Type B pancreatic cell (in vitro differentiated cells): ENCODE results near the gene EN1. TPM values are rescaled to one million over a fixed set of nuclear protein-coding genes. Genes with fewer than 3 reads are reported as not detected.

Experiments used
- DNase-seq: peaks from one replicate; pipeline ENCODE4 v3.0.0; 2021; ENCODE audit warnings: mixed read lengths; ENCODE audit not compliant: unreplicated experiment; ENCODE audit errors: extremely low spot score
- H3K27ac Mint-ChIP-seq: 2 replicates; pipeline ENCODE4 v1.8.0; 2021; ENCODE audit warnings: mild to moderate bottlenecking, mixed read lengths
- H3K27me3 Mint-ChIP-seq: 2 replicates; pipeline ENCODE4 v1.8.0; 2021; ENCODE audit warnings: mixed read lengths
- H3K36me3 Mint-ChIP-seq: 2 replicates; pipeline ENCODE4 v1.8.0; 2021; ENCODE audit warnings: mixed read lengths
- H3K4me1 Mint-ChIP-seq: one replicate; pipeline ENCODE4 v1.8.0; 2021; ENCODE audit warnings: mixed read lengths; ENCODE audit not compliant: unreplicated experiment
- H3K4me3 Mint-ChIP-seq: 2 replicates; pipeline ENCODE4 v1.8.0; 2021; ENCODE audit warnings: mild to moderate bottlenecking, mixed read lengths
- H3K9me3 Mint-ChIP-seq: 2 replicates; pipeline ENCODE4 v1.8.0; 2021; ENCODE audit warnings: mixed read lengths
- total RNA-seq: library from RNA; stranded (reverse); gene quantifications from 2 replicates; pipeline ENCODE4 v1.2.1, GENCODE V29; 2021; ENCODE audit warnings: low replicate concordance
- TF ChIP-seq, protein P1 (sequence below): fragments of 200-600 bp; sonication (generic); conservative IDR thresholded peaks from 2 replicates; pipeline ENCODE4 v1.5.0; 2021; ENCODE audit warnings: antibody characterized with exemption, mild to moderate bottlenecking

EN1 gene
- total RNA-seq, 1 donor from 2014 or later = 2.7 TPM

DNA sequence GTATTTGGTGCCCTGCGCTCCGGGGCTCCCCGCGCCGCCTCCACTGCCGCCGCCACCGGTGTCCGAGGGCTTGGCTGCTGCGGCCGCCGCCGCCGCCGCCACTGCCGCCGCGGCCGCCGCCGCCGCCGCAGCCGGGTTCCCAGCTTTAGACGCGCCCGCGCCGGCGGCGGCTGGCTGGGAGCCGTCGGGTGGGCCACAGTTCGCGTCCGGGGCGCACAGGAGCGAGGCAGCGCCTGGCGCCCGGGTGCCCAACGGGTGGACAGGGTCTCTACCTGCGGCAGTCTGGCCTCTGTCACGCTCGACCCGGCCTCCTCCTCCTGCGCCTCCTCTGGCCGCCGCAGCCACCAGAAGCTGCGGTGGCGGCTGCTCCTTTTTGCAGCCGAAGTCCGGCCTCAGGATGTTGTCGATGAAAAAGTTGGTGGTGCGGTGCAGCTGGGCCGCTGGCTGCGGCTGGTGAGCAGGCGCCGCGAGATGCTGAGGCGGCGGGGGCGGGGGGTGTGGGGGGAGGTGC, 951 bp downstream of the EN1 start:
- Mint-ChIP-seq H3K4me1 (peaks cover 8% of the 10 kb centered on the region), H3K4me3 (no peak overlapping the region)
- TF ChIP-seq, protein P1, sequence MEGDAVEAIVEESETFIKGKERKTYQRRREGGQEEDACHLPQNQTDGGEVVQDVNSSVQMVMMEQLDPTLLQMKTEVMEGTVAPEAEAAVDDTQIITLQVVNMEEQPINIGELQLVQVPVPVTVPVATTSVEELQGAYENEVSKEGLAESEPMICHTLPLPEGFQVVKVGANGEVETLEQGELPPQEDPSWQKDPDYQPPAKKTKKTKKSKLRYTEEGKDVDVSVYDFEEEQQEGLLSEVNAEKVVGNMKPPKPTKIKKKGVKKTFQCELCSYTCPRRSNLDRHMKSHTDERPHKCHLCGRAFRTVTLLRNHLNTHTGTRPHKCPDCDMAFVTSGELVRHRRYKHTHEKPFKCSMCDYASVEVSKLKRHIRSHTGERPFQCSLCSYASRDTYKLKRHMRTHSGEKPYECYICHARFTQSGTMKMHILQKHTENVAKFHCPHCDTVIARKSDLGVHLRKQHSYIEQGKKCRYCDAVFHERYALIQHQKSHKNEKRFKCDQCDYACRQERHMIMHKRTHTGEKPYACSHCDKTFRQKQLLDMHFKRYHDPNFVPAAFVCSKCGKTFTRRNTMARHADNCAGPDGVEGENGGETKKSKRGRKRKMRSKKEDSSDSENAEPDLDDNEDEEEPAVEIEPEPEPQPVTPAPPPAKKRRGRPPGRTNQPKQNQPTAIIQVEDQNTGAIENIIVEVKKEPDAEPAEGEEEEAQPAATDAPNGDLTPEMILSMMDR = no peak

DNA sequence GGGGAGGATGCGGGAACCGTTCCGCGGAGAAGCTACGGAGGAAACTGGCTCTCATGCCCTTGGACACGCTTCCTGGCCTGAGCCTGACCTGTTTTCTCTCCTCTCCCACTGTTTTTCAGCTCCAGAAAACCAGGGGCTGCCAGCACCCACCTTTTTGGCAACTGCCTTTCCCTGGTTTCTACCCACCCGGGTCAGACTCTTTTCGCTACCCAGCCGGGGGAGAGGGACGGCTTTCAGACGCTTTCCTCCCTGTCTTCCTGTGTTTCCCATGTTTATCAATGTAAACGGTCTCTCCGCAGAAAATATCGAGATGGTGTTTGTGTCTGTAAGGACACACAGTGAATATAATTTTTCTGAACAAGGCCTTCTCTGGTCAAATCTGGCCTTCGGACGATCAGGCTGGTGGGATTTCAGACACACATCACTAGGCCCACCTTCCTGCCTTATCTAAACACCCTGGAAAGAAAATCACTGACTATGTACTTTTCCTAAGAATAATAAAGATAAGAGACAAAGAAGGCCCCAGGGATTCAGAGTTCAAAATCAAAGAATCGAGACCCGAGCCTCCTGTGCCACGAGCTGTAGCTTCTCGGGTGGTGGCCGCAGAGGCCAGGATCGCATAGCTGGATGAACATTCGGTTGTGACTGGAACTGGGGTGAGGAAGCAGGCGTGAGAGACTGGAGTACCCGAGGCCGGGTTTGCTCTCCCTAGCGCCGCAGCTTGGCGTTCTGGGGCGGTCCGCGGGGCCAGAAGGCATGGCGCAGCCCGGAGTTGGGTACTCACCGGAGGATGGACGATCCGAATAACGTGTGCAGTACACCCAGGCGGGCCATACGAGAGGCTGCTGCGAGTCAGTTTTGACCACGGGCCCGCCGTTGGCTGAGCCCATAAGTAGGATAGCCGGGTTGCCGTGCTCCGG, 1.7 kb downstream of the EN1 start:
- H3K4me1 Mint-ChIP-seq = peaks cover 8% of the 10 kb centered on the region
- no peak for DNase-seq
- peak overlapping the region; percentile 81 for H3K4me3 Mint-ChIP-seq
- TF ChIP-seq, protein P1 = no peak
- H3K27ac Mint-ChIP-seq = peak overlapping the region; percentile 16
- peaks cover 92% of the 10 kb centered on the region for H3K27me3 Mint-ChIP-seq
- H3K9me3 Mint-ChIP-seq = no peaks in the 10 kb centered on the region
- H3K36me3 Mint-ChIP-seq = peaks cover 4% of the 10 kb centered on the region

More for the DNA sequence above, 951 bp downstream of the EN1 start:
- no peak for DNase-seq
- no peaks in the 10 kb centered on the region for H3K9me3 Mint-ChIP-seq
- H3K27ac Mint-ChIP-seq = no peak overlapping the region
- peaks cover 92% of the 10 kb centered on the region for H3K27me3 Mint-ChIP-seq
- H3K36me3 Mint-ChIP-seq = no peaks in the 10 kb centered on the region

DNA sequence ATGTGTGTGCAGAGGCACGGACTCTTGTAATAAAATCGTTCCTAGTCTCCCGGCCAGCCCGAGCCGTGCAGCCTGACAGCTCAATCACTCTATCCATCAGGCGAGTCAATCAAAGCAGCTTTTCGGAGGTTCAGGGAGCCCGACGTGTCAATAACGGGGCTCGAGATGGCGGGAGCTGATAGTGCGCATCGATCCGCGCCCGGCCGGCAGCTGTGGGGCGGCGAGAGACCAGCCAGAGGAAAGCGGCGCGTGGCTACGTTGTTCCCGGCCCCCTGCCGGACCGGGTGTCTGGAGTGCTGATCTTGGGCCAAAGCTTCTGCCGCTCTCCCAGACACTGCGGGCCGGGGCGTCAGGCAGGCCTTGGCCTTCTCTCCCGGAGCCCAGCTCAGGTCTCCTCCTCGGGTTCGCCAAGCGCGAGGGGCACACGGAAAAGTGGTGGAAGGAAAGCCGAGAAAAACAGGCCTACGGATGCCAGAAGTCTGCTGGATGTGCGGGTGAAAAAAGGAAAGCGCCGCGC, 2.4 kb downstream of the EN1 start:
- TF ChIP-seq, protein P1 = no peak
- peaks cover 6% of the 10 kb centered on the region for H3K36me3 Mint-ChIP-seq
- H3K4me1 Mint-ChIP-seq = peaks cover 8% of the 10 kb centered on the region
- H3K27ac Mint-ChIP-seq = no peak overlapping the region
- no peaks in the 10 kb centered on the region for H3K9me3 Mint-ChIP-seq
- peaks cover 92% of the 10 kb centered on the region for H3K27me3 Mint-ChIP-seq
- H3K4me3 Mint-ChIP-seq = peak overlapping the region; percentile 81
- DNase-seq = no peak

DNA sequence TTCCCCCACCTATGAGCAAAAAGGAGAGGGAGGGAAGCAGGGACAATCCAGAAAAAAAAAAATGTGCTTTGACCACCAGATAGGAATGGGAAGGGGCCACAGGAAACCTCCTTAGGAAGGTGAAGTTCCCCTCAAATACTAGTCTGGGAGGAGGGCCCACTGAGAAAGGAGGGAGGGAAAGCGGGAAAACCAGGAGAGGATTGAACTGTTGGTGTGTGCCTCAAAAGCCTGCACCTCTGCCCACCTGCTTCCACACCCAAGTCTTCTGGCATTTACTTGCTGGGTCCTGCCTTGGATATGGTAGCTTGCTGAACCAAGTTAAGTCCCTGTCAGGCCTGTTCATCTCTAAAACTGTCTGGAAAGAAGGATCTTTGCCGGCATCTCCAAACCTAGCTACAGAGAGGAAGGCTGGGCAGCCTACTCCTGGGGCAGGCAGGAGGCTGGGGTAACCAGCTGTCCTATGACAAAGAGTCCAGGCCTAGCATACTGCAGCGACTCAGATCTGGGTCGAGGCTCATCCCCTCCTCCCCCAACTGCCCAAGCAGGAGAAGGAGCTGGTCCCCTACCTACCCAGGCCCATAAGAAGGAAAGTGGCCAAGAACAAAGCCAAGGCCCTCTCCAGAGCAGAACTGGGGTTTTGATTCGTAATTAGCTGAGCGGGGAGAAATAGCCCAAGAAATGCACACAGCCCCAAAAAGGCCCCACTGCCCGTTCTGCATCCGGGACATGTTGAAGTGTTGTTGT, 3.0 kb downstream of the EN1 start:
- Mint-ChIP-seq H3K4me1 (peaks cover 8% of the 10 kb centered on the region), H3K9me3 (no peaks in the 10 kb centered on the region), H3K27me3 (peaks cover 92% of the 10 kb centered on the region), H3K27ac (peak overlapping the region; percentile 50), H3K36me3 (peaks cover 6% of the 10 kb centered on the region), H3K4me3 (peak overlapping the region; percentile 81)
- TF ChIP-seq, protein P1 = no peak
- no peak for DNase-seq

DNA sequence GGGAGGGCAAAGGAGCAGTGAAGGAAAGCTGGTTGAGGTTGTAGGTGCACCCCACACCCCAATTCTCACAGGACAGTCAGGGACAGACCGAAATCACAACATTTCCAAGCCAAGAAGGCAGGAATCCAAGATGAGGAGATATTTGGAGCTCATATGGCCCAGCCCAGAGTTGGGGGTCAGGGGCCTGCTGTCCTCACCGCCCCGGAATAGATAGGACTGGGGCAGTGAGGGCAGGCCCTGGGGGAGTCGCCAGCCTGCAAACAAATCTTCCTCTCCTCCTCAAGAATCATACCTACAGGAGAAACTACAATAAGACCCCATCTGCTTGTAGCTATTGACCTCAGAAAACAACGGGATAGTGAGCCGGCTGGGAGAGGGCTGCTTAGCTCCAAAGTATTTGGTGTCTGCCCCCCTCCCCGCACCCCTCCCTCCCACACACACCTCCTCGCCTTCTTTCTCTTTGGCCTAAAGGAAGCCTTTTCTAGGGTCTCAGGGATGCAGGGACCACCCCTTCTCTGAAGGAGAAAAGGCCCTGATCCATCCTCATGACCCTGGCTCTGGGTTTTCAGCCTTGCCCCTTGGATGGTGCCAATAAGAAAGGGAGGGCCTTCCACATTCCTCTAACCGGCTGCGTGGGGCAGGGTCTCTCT, 3.8 kb downstream of the EN1 start:
- TF ChIP-seq, protein P1 = no peak
- Mint-ChIP-seq H3K9me3 (no peaks in the 10 kb centered on the region), H3K4me1 (peaks cover 8% of the 10 kb centered on the region), H3K36me3 (peaks cover 6% of the 10 kb centered on the region), H3K27me3 (peaks cover 92% of the 10 kb centered on the region), H3K4me3 (peak overlapping the region; percentile 61), H3K27ac (peak overlapping the region; percentile 50)
- no peak for DNase-seq
